ENCODE data around the gene DHRS13.

DHRS13 gene

GRCh38 chr17:28926366-28926765 lies 23.5 kb upstream of the DHRS13 start:
- Histone ChIP-seq H2AFZ (no peak overlapping the region), H3K4me1 (peaks cover 6% of the 10 kb centered on the region), H3K9me3 (ENCODE audit: control insufficient read depth, low read length) (no peaks in the 10 kb centered on the region), H3K79me2 (peaks cover 49% of the 10 kb centered on the region), H3K36me3 (ENCODE audit: control insufficient read depth, insufficient read depth, low read length) (no peaks in the 10 kb centered on the region), H3K27ac (peak overlapping the region; percentile 19), H3K27me3 (ENCODE audit: control insufficient read depth, insufficient read depth, low read length) (no peaks in the 10 kb centered on the region), H3K4me2 (ENCODE audit: low read length) (no peak overlapping the region), H3K9ac (no peak overlapping the region), H3K4me3 (ENCODE audit: low read depth, low read length) (no peak overlapping the region)
- no peak for TF ChIP-seq CTCF (IDR thresholded peaks at IDR 0.05)

DNA sequence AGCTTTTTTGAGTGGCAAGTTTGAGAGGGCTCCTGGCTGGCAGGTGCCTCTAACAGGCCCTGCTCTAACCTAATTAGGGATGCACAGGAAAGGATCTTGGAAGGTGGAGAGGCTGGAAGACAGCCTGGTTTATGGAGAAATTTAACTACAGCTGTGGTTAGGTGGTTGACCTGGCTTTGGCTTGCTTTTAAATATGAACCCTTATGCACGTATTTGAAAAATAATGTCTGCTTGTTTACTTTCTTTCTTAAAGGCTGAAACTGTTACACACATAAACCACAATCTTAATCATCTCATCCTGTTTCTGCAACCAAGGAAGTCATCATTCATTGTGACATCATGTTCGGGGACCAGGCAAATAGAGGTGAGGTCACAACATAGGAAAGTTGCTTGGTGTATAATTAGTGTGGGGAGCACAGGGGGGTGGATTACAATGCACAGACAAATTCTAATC lies 23.1 kb upstream of the DHRS13 start:
- H3K4me2 ChIP-seq (ENCODE audit: low read length), result no peak overlapping the region
- H3K4me1 ChIP-seq, result peaks cover 6% of the 10 kb centered on the region
- H3K27me3 ChIP-seq (ENCODE audit: control insufficient read depth, insufficient read depth, low read length), result no peaks in the 10 kb centered on the region
- H3K4me3 ChIP-seq (ENCODE audit: low read depth, low read length), result no peak overlapping the region
- H3K79me2 ChIP-seq, result peaks cover 47% of the 10 kb centered on the region
- H3K27ac ChIP-seq, result peak overlapping the region; percentile 21
- no peak overlapping the region for H3K9ac ChIP-seq
- no peak for TF ChIP-seq CTCF (IDR thresholded peaks at IDR 0.05)
- no peak overlapping the region for H2AFZ ChIP-seq
- no peaks in the 10 kb centered on the region for H3K36me3 ChIP-seq (ENCODE audit: control insufficient read depth, insufficient read depth, low read length)
- no peaks in the 10 kb centered on the region for H3K9me3 ChIP-seq (ENCODE audit: control insufficient read depth, low read length)

DNA sequence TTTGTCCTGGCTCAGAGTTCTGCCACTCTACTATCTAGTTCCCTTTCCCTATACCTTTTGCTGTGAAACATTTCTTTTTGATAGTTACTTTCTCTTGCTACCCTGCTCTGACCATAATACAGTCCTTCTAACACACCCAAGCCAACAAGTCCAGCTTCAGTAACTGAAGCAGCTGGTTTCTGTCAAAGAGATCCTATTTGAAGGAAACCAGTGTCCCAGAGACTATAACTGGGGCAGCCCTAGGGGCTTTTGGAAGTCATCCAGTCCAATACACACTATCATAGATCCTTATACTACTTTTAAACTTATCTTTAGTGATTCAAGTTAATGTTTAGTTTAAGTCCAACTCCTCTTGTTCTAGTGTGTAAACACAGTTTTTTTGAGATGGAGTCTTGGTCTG lies 17.3 kb upstream of the DHRS13 start:
- Histone ChIP-seq H3K27ac (no peak overlapping the region), H3K36me3 (ENCODE audit: control insufficient read depth, insufficient read depth, low read length) (no peaks in the 10 kb centered on the region)

DNA sequence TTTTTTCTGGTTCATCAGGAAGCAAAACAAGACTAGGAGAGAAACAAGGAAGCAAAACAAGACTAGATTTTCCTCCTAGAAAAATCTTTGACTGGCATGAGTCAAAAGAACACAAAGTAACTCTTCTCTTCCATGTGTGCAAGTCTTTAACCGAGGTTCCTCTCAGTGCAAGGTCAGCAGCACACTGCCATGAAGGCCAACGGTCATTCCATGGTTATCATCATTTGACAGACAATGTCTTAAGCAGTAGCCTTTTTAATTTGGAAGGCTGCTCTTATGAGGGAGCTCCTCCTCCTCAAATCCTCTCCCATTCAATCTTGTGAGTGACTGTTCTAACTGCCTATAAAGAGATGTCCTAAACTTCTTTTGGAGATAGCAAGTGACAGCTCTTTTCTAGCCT lies 15.4 kb upstream of the DHRS13 start:
- Histone ChIP-seq H3K36me3 (ENCODE audit: control insufficient read depth, insufficient read depth, low read length) (no peaks in the 10 kb centered on the region), H3K79me2 (no peaks in the 10 kb centered on the region), H2AFZ (no peak overlapping the region), H3K4me3 (ENCODE audit: low read depth, low read length) (no peak overlapping the region), H3K4me2 (ENCODE audit: low read length) (no peak overlapping the region), H3K27me3 (ENCODE audit: control insufficient read depth, insufficient read depth, low read length) (no peaks in the 10 kb centered on the region), H3K9me3 (ENCODE audit: control insufficient read depth, low read length) (no peaks in the 10 kb centered on the region), H3K27ac (no peak overlapping the region), H3K9ac (no peak overlapping the region), H3K4me1 (no peaks in the 10 kb centered on the region)
- no peak for TF ChIP-seq CTCF (IDR thresholded peaks at IDR 0.05)

More for the DNA sequence above, 17.3 kb upstream of the DHRS13 start:
- TF ChIP-seq CTCF (IDR thresholded peaks at IDR 0.05), result no peak
- Histone ChIP-seq H3K4me1 (no peaks in the 10 kb centered on the region), H3K79me2 (peaks cover 5% of the 10 kb centered on the region), H3K4me2 (ENCODE audit: low read length) (no peak overlapping the region), H3K4me3 (ENCODE audit: low read depth, low read length) (no peak overlapping the region), H3K27me3 (ENCODE audit: control insufficient read depth, insufficient read depth, low read length) (no peaks in the 10 kb centered on the region), H2AFZ (no peak overlapping the region), H3K9me3 (ENCODE audit: control insufficient read depth, low read length) (no peaks in the 10 kb centered on the region), H3K9ac (no peak overlapping the region)

DNA sequence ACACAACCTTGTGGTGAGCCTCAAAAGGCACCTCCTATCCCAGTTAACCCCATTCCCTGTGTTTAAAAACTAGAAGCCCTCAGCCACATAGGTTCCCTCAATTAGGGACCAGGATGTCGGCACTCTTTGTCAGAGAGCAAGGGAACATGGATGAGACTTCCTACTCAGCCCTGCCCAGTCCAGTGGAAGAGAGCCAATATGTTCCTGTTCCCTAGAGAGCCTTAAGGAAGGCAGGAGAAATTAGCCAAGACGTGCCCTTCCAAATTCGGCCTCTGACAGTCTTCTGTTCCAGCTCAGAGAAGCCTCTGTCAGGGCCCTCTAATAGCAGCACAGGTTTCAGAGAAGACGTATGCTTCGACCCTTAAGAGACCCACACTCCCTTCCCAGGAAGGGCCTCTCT lies 14.6 kb upstream of the DHRS13 start:
- H3K27me3 ChIP-seq (ENCODE audit: control insufficient read depth, insufficient read depth, low read length), result no peaks in the 10 kb centered on the region
- TF ChIP-seq CTCF (IDR thresholded peaks at IDR 0.05), result no peak
- no peaks in the 10 kb centered on the region for H3K79me2 ChIP-seq
- H2AFZ ChIP-seq, result no peak overlapping the region
- no peak overlapping the region for H3K4me3 ChIP-seq (ENCODE audit: low read depth, low read length)
- no peaks in the 10 kb centered on the region for H3K36me3 ChIP-seq (ENCODE audit: control insufficient read depth, insufficient read depth, low read length)
- H3K4me1 ChIP-seq, result no peaks in the 10 kb centered on the region
- no peaks in the 10 kb centered on the region for H3K9me3 ChIP-seq (ENCODE audit: control insufficient read depth, low read length)
- no peak overlapping the region for H3K4me2 ChIP-seq (ENCODE audit: low read length)
- no peak overlapping the region for H3K9ac ChIP-seq
- H3K27ac ChIP-seq, result no peak overlapping the region

All from parathyroid adenoma (tissue), 2 donors.